Smooth muscle cell (in vitro differentiated cells): ENCODE data around the gene AP2B1. TPM values are rescaled to one million over a fixed set of nuclear protein-coding genes. Genes with fewer than 3 reads are reported as not detected.

Experiments used
- polyA plus RNA-seq: library from polyadenylated mRNA; unstranded; fragments of >200 nt; fragmentation: Nextera tagmentation; extraction: Ambion mirVana; gene quantifications from 2 replicates; pipeline ENCODE4 v1.2.1, GENCODE V29; 2016
- small RNA-seq: library from RNA; depleted of rRNA; stranded (forward); fragments of <200 nt; gene quantifications from one replicate; pipeline ENCODE3, GENCODE V24; 2014
- total RNA-seq: library from RNA; depleted of rRNA; stranded (reverse); fragments of >200 nt; gene quantifications from 2 replicates; pipeline ENCODE4 v1.2.3, GENCODE V29; 2014

AP2B1 gene
- total and polyA plus RNA-seq, 2 experiments from 2014 or later, result 58.5 to 92.3 TPM

Small RNA genes within 50 kb of the gene (small RNA-seq; reads per million reads assigned to genes)
- gene AC004134.1, result not detected
- gene AC015911.1, result not detected
- gene SNORD7, result 104 reads per million, percentile 98 among the genes with 10 or more reads in this experiment

Other genes starting within 250 kb of the AP2B1 start
- 4.3 and 4.4 TPM in 2 replicates for gene SLFN11, start 213.7 kb upstream of the AP2B1 start, total RNA-seq
- 1.4 and 1.8 TPM in 2 replicates for gene SLFN11, start 213.7 kb upstream of the AP2B1 start, polyA plus RNA-seq
- gene SLFN12, start 154.8 kb upstream of the AP2B1 start, total RNA-seq, result 14.3 and 17.7 TPM in 2 replicates
- 2.8 and 4.4 TPM in 2 replicates for gene SLFN12, start 154.8 kb upstream of the AP2B1 start, polyA plus RNA-seq
- gene SLFN13, start 138.6 kb upstream of the AP2B1 start, total RNA-seq, result 0.45 and 5.1 TPM in 2 replicates
- 0.30 and 0.83 TPM in 2 replicates for gene SLFN13, start 138.6 kb upstream of the AP2B1 start, polyA plus RNA-seq
- not detected in 2 replicates for gene SLFN12L, start 49.6 kb upstream of the AP2B1 start, total RNA-seq
- gene SLFN12L, start 49.6 kb upstream of the AP2B1 start, polyA plus RNA-seq, result not detected in 2 replicates
- gene SLFN14, start 26.5 kb upstream of the AP2B1 start, total RNA-seq, result not detected in 2 replicates
- gene SLFN14, start 26.5 kb upstream of the AP2B1 start, polyA plus RNA-seq, result not detected in 2 replicates
- 8.6 and 10.2 TPM in 2 replicates for gene PEX12, start 8.8 kb upstream of the AP2B1 start, total RNA-seq
- 2.8 and 3.5 TPM in 2 replicates for gene PEX12, start 8.8 kb upstream of the AP2B1 start, polyA plus RNA-seq
- 6.8 and 8.2 TPM in 2 replicates for gene RASL10B, start 144.3 kb downstream of the AP2B1 start, total RNA-seq
- gene RASL10B, start 144.3 kb downstream of the AP2B1 start, polyA plus RNA-seq, result 11.0 and 18.6 TPM in 2 replicates
- not detected in 2 replicates for gene GAS2L2, start 165.9 kb downstream of the AP2B1 start, total RNA-seq
- not detected in 2 replicates for gene GAS2L2, start 165.9 kb downstream of the AP2B1 start, polyA plus RNA-seq
- gene C17orf50, start 173.6 kb downstream of the AP2B1 start, total RNA-seq, result not detected in 2 replicates
- gene C17orf50, start 173.6 kb downstream of the AP2B1 start, polyA plus RNA-seq, result 0.33 TPM in 1 of 2 replicates, not detected in the other
- 38.0 and 50.0 TPM in 2 replicates for gene MMP28, start 208.3 kb downstream of the AP2B1 start, total RNA-seq
- 25.7 and 51.4 TPM in 2 replicates for gene MMP28, start 208.3 kb downstream of the AP2B1 start, polyA plus RNA-seq
- 25.5 and 33.3 TPM in 2 replicates for gene TAF15, start 222.2 kb downstream of the AP2B1 start, total RNA-seq
- gene TAF15, start 222.2 kb downstream of the AP2B1 start, polyA plus RNA-seq, result 4.2 and 8.1 TPM in 2 replicates